NCI-H2107 treated with DMSO at 0.1 percent for 48 hours (cell line): ENCODE data around the gene ST6GALNAC6.

ENCODE experiments used
- DNase-seq: peaks from one replicate; lab custom pipeline; 2025; ENCODE audit not compliant: unreplicated experiment; lab: John Stamatoyannopoulos, UW

ST6GALNAC6 gene, protein sequence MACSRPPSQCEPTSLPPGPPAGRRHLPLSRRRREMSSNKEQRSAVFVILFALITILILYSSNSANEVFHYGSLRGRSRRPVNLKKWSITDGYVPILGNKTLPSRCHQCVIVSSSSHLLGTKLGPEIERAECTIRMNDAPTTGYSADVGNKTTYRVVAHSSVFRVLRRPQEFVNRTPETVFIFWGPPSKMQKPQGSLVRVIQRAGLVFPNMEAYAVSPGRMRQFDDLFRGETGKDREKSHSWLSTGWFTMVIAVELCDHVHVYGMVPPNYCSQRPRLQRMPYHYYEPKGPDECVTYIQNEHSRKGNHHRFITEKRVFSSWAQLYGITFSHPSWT

DNA sequence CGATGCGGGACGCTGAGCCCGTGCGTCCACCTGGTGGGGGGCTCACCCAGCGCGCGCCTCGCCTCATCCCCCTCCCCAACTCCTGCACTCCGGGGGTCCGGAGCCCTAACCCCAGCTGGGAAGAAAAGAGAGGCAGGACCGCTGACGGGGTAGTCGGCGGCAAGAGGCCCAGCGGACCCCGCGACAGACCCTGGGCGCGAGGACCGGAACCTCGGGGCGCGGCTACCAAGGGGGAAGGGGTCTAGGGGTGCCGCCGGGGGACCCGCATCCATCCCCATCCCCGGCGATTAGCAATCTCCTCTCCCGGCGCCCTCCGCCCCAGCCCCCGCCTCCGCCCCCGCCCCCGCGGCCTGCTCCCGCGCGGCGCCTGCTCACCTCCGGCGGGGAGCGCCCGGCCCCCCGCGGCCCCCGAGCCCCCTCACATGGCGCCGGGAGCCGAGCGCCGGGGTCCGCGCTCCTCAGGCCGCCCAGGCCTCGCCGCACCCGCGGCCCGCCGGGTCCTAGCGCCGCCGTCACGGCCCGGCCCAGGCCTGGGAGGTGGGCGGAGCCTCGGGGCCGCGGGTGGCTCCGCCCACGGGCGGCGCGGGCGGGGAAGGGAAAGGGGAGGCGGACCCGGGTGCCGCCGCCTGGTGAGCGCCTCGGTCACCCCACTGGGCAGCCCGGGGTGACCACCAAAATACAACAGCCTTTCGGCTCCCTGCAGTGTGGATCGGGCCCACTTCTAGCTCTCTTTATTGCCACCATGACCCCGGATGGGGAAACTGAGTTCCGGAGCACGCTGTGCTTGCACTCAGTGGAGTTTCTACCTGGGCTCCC, at the start of gene ST6GALNAC6:
ST6GALNAC6 (minus strand) TSS at position 476 of the 816 bp plus-strand sequence. CDS start 1,622 bp downstream, outside the sequence.
- no peak for DNase-seq

DNA sequence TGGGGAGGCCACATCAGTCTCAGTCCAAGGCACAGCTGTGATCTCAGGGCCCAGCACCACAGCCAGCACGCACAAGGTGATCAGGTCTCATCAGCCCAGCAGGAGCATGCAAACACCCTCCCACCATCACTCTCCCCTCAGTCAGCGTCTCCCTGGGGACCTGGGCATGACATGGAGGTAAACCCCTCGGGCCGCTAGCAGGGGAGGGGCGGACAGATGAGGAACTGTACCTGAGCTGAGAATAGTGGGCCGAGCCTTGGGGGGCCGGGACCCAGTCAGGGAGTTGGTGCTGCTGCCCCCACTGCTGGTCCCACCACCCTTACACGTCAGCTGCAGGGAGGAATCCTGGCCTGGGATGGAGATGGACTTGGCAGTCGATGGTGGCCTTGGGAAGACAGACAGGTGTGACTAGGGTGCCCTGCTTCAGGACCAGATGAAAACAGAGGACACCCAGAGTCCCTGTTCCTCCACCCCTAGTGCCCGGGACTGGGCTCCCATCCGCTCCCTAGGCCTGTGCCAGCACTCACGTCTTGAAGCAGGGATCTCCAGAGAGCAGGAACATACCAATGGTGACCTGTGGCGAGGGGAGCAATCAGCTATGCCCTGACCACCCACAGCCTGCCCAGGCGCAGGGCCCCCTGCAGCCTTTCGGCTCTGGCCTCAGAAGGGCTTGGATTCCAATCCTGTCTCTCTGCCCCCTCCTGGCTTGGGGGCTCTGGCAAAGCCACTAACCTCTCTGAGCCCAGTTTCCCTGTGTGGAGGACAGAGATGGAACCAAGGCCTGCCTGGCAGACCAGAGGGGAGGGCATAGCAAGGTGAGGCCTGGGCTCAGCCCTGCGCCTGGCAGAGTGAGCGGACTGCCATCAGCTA, 48.7 kb upstream of the ST6GALNAC6 start:
- DNase-seq, result no peak

GRCh38 chr9:127946728-127947127, 47.3 kb upstream of the ST6GALNAC6 start:
- no peak for DNase-seq

- no peak for DNase-seq
These were observed 46.5 kb upstream of the ST6GALNAC6 start for GRCh38 chr9:127945942-127946341.

- no peak for DNase-seq
These were observed 45.9 kb upstream of the ST6GALNAC6 start for GRCh38 chr9:127945338-127945737.

GRCh38 chr9:127944586-127945218, 45.3 kb upstream of the ST6GALNAC6 start:
- DNase-seq, result no peak

DNA sequence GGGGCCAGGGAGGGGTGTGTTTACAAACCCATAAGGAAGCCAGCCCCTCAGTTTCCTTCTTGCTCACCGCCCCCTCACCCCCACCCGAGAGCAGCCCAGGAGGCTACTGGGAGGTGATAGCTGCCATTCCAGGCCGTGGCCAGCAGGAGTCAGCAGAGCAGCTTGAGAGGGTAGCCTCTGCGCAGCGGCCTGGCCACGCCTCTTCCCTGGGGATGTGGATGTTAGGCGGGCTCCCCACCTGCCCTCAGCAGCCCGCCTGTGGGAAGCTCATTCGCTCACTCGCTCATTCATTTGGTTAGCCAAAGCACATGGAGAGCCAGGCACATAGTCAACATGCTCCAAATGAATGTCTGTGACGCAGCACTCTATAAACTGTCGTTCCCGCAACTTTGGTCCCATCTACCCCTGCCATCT, 44.3 kb upstream of the ST6GALNAC6 start:
- peak; percentile 63 for DNase-seq

DNA sequence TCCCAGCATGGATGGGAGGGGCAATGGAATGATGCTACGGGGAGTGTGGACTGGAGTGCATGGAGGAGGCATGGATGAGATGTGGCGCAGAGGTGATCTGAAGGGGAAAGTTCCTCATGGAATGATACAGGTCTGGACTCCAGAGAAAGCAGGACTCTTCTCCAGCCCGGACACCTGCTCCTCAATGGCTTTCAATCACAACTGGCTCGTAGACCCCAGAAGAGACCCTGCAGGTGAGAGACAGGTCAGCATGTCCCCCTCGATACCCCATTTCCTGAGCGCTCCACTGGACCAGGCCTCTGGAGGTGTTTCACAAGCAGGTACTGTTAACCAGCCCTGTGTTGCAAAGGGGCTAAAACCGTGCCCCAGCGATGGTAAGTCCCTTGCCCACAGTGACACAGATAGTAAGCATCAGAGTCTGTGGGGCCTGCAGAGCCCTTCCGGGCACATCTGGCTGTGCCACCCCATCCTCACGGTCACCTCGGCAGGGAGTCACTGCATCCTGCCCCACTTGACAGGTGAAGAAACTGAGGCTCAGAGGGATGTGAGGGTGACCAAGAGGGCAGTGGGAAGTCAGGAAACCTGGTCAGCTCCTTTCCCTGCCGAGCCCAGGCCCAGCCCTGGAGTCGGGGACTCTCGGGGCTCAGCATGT, 43.7 kb upstream of the ST6GALNAC6 start:
- DNase-seq, result no peak

- no peak for DNase-seq
These were observed 43.0 kb upstream of the ST6GALNAC6 start for GRCh38 chr9:127942216-127943010.

DNA sequence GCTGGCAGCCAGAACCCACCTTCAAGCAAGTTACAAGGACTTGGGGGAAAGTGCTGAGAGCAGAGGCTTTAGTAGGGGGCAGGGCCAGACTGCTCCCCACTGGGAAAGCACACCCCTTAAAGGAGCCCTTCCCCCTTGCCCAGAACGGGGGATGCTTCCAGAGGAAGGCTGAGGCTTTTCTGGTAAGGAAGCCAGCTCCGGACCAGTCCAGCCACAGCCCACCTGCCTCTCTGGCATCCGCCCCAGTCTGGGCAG, 42.5 kb upstream of the ST6GALNAC6 start:
- no peak for DNase-seq

DNA sequence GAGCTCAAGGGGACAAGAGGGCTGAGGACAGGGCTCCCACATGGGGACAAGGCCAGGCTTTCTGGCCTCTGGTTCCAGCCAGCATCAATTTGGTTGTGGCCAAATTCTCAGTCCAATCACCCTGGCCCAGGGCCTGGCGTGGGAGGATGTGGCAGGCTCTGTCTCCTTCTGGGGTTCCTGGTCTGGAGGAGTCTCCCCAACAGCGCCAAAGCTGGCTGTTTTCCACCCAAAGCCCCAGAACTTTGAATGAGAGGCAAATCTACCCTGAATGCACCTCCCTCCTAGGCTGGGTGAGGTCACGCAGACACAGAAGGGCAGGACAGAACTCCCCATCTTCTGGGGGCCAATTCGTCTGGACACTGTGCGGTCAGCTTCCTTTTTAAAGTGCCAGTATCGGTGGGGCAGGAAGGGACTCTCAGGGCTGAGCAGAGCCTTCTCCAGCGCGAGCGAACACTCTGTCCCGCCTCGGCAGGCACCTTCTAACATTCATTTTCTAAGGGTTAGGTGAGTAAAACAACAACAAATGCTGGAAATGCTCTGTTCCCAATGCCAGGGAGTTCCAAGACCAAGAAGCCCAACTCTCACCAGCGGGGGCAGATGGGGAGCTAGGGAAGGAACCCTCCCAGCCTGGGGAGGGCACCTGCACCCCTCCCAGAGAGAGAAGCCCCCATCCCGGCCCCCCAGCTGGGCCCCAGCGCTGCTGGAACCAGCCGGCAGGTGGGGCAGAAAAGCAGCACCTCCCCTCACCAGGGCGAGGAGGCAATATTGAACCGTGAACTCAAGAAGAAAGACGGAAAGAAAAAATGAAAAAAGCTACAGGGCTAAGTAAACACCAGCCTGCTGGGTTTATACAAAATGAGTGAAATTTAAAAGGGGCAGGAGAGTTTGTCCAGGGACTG, 41.9 kb upstream of the ST6GALNAC6 start:
- DNase-seq, result no peak

- DNase-seq, result no peak
These were observed 41.2 kb upstream of the ST6GALNAC6 start for GRCh38 chr9:127940593-127940992.

- DNase-seq, result no peak
These were observed 38.9 kb upstream of the ST6GALNAC6 start for GRCh38 chr9:127938298-127938690.

- DNase-seq, result peak; percentile 23
These were observed 38.2 kb upstream of the ST6GALNAC6 start, which contains the start of gene DPM2 for GRCh38 chr9:127937388-127938297. TSS of gene DPM2 (minus strand) at chr9:127937854. CDS start at chr9:127937820, 34 bp downstream.

DNA sequence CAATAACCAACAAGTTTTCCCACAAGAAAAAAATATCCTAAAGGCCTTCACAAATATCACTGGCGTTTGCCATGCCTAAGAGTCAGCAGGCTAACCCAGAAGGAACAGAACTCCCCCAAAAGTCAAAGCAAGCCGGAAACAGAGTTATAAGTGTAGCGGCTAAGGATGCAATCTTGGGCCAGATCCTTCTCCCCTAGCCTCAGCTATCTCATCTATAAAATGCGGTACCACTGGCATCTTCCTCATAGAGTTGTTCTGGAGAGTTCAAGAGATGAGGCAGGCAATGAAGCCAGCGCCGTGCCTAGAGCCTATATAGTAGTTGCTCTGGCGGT, 37.6 kb upstream of the ST6GALNAC6 start:
- no peak for DNase-seq

GRCh38 chr9:127936347-127936852, 37.0 kb upstream of the ST6GALNAC6 start:
- DNase-seq, result no peak

DNA sequence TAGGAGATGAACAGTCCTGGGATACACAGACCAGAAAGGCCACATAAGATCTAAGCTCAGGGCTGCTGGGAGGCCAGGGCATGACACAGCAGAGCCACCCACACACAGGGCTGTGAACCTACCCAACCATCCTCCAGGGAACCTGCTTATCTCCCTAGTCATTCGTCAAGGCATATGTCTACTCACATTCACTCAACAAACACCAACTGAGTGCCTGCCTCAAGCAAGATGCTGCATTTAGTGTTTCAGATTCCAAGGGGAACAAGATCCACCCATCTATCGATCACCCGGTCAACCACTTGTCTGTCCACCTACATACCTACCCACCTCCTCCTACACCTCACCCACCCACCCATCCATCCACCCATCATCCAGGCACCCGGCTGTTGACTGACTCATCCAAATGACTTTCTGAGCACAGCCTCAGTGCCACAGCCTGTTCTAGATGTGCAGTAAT, 36.4 kb upstream of the ST6GALNAC6 start:
- no peak for DNase-seq
